GM12891 (cell line): ENCODE results near the gene EGFR.

Source experiments
- POLR2A ChIP-seq: IDR thresholded peaks from 2 replicates; pipeline ENCODE4 v1.6.1; 2011; ENCODE audit warnings: low read depth, low read length, control low read depth
- POLR2AphosphoS5 ChIP-seq: IDR thresholded peaks from 2 replicates; pipeline ENCODE4 v1.6.1; 2011; ENCODE audit warnings: low read depth, low read length, control low read depth
- SPI1 ChIP-seq: IDR thresholded peaks from 2 replicates; pipeline ENCODE4 v1.6.1; 2011; ENCODE audit warnings: low read depth, low read length, control low read depth
- TAF1 ChIP-seq: IDR thresholded peaks from 2 replicates; pipeline ENCODE4 v1.6.1; 2011; ENCODE audit warnings: low read depth, low read length, control low read depth

- TF ChIP-seq POLR2A (no peak), SPI1 (no peak), POLR2AphosphoS5 (no peak), TAF1 (no peak)
Observed at GRCh38 chr7:55260676-55261385, 242.0 kb downstream of the EGFR start.
